Tibial artery (tissue), 4 donors: ENCODE data around the gene PCDHA8.
"Not testable (repeated sequence)": the region's sequence is repeated elsewhere in the genome, so short reads cannot be mapped to it uniquely, and the experiment has no call there.

Source experiments
- DNase-seq, 2 donors: peaks; one replicate each; pipeline ENCODE4 v3.0.0-alpha.2; 2019
- H3K27ac ChIP-seq, 2 donors: fragments of 200-600 bp; sonication (generic) in 1 of 2; 1 replicate in 1 of 2; 2 replicates in 1 of 2; pipeline ENCODE4 v1.5.1; 2018 to 2019; ENCODE audit warnings: mild to moderate bottlenecking in 1 of 2
- H3K27me3 ChIP-seq, 2 donors: fragments of 200-600 bp; sonication (generic) in 1 of 2; one replicate each; pipeline versions ENCODE4 v1.5.1 to v1.6.0; 2016 to 2019
- H3K36me3 ChIP-seq, 3 donors: fragments of 200-600 bp; sonication (generic) in 2 of 3; one replicate each; pipeline ENCODE4 v1.5.1; 2016 to 2019; ENCODE audit warnings: mild to moderate bottlenecking in 2 of 3
- H3K4me1 ChIP-seq, 4 donors: fragments of 200-600 bp; sonication (generic) in 2 of 4; 1 replicate in 3 of 4; 2 replicates in 1 of 4; pipeline ENCODE4 v1.5.1; 2016 to 2019
- H3K4me3 ChIP-seq, 2 donors: fragments of 200-600 bp; sonication (generic) in 1 of 2; 1 replicate in 1 of 2; 2 replicates in 1 of 2; pipeline ENCODE4 v1.5.1; 2018 to 2019; ENCODE audit warnings: mild to moderate bottlenecking in 2 of 2
- H3K9me3 ChIP-seq, 3 donors: fragments of 200-600 bp; sonication (generic) in 1 of 3; one replicate each; pipeline ENCODE4 v1.5.1; 2016 to 2019
- intact Hi-C: fragments of 100-400 bp; cut with DNase I; formaldehyde crosslinking; loops from one replicate; pipeline ENCODE4 v1.15.0; 2023; ENCODE audit warnings: low total_unique reads
- TF ChIP-seq, protein P1 (sequence below), 2 experiments: fragments of 200-600 bp in 1 of 2; fragments of 450-650 bp in 1 of 2; IDR thresholded peaks; one replicate each; pipeline ENCODE4 v1.5.1; 2017 to 2019; ENCODE audit warnings: antibody characterized with exemption in 2 of 2, mild to moderate bottlenecking in 1 of 2, moderate library complexity in 1 of 2

Gene PCDHA8, protein sequence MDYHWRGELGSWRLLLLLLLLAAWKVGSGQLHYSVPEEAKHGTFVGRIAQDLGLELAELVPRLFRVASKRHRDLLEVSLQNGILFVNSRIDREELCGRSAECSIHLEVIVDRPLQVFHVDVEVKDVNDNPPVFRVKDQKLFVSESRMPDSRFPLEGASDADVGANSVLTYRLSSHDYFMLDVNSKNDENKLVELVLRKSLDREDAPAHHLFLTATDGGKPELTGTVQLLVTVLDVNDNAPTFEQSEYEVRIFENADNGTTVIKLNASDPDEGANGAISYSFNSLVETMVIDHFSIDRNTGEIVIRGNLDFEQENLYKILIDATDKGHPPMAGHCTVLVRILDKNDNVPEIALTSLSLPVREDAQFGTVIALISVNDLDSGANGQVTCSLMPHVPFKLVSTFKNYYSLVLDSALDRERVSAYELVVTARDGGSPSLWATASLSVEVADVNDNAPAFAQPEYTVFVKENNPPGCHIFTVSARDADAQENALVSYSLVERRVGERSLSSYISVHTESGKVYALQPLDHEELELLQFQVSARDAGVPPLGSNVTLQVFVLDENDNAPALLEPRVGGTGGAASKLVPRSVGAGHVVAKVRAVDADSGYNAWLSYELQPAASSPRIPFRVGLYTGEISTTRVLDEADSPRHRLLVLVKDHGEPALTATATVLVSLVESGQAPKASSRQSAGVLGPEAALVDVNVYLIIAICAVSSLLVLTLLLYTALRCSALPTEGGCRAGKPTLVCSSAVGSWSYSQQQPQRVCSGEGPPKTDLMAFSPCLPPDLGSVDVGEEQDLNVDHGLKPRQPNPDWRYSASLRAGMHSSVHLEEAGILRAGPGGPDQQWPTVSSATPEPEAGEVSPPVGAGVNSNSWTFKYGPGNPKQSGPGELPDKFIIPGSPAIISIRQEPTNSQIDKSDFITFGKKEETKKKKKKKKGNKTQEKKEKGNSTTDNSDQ

DNA sequence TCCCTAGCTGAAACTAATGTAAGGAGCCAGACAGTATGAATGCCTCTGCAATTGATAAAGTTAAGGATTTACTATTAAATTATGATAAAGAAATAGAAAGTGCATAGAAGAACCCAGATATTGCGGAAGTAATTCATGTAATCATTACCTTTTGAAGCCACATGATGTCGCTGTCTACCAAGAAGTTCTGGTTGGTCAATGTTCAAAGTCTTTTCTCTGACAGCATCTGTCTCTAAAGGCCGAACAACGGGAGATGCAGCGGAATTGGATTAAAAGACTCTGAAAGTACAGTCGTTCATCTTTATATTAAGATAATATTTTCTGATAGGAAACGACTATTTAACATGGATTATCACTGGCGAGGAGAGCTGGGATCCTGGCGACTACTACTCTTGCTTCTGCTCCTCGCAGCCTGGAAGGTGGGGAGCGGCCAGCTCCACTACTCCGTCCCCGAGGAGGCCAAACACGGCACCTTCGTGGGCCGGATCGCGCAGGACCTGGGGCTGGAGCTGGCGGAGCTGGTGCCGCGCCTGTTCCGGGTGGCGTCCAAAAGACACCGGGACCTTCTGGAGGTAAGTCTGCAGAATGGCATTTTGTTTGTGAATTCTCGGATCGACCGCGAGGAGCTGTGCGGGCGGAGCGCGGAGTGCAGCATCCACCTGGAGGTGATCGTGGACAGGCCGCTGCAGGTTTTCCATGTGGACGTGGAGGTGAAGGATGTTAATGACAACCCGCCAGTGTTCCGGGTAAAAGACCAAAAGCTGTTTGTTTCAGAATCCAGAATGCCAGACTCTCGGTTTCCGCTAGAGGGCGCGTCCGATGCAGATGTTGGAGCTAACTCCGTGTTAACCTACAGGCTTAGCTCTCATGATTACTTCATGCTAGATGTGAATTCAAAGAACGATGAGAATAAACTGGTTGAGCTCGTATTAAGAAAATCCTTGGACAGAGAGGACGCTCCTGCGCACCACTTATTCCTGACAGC is at the start of gene PCDHA8:
PCDHA8 (plus strand) TSS at position 210 of the 985 bp plus-strand sequence; CDS start at position 345, 135 bp downstream.
- no peaks in the 10 kb centered on the region for H3K36me3 ChIP-seq
- no peak for DNase-seq
- intact Hi-C loops, result no loop called here
- peaks cover 0 to 4% of the 10 kb centered on the region in 2 donors for H3K27me3 ChIP-seq
- TF ChIP-seq, protein P1, sequence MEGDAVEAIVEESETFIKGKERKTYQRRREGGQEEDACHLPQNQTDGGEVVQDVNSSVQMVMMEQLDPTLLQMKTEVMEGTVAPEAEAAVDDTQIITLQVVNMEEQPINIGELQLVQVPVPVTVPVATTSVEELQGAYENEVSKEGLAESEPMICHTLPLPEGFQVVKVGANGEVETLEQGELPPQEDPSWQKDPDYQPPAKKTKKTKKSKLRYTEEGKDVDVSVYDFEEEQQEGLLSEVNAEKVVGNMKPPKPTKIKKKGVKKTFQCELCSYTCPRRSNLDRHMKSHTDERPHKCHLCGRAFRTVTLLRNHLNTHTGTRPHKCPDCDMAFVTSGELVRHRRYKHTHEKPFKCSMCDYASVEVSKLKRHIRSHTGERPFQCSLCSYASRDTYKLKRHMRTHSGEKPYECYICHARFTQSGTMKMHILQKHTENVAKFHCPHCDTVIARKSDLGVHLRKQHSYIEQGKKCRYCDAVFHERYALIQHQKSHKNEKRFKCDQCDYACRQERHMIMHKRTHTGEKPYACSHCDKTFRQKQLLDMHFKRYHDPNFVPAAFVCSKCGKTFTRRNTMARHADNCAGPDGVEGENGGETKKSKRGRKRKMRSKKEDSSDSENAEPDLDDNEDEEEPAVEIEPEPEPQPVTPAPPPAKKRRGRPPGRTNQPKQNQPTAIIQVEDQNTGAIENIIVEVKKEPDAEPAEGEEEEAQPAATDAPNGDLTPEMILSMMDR (IDR thresholded peaks at IDR 0.05), result no peak
- H3K9me3 ChIP-seq, result peaks cover 0 to 33% (median 32%) of the 10 kb centered on the region in 3 donors
- H3K27ac ChIP-seq, result no peak within 1 kb of the TSS
- H3K4me3 ChIP-seq, result no peak within 1 kb of the TSS
- H3K4me1 ChIP-seq, result no peaks in the 10 kb centered on the region

DNA sequence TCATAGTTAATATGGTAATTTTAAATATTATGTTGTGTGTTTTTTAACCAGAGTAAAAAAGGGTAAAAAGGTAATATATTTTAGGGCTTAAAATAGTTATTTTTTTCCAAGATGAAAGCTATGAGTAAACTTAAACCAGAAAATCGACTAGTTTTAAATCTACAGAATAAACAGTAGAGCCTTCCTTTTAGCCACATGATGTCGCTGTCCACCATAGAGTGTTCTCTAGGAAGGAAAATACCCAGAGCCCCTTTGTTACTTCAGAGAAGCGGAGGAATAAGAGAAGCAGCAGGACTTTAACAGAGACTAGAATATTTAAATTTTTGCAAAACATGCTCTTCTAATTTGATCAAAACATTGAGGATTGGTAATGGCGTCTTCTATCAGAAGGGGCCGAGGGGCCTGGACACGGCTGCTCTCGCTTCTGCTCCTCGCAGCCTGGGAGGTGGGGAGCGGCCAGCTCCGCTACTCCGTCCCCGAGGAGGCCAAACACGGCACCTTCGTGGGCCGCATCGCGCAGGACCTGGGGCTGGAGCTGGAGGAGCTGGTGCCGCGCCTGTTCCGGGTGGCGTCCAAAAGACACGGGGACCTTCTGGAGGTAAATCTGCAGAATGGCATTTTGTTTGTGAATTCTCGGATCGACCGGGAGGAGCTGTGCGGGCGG is 46.3 kb upstream of the PCDHA8 start, which contains the start of gene PCDHA2:
PCDHA2 (plus strand) TSS at position 258 of the 664 bp plus-strand sequence.
- Histone ChIP-seq H3K9me3 (peaks cover 0 to 56% (median 42%) of the 10 kb centered on the region in 3 donors), H3K27ac (no peak within 1 kb of the TSS), H3K27me3 (peaks cover 0 to 18% of the 10 kb centered on the region in 2 donors), H3K36me3 (no peaks in the 10 kb centered on the region), H3K4me3 (peak within 1 kb of the TSS in 1 of 2 donors; percentile 18), H3K4me1 (no peaks in the 10 kb centered on the region)
- intact Hi-C loops, result no loop called here
- DNase-seq, result no peak
- TF ChIP-seq, protein P1 (IDR thresholded peaks at IDR 0.05), result no peak

DNA sequence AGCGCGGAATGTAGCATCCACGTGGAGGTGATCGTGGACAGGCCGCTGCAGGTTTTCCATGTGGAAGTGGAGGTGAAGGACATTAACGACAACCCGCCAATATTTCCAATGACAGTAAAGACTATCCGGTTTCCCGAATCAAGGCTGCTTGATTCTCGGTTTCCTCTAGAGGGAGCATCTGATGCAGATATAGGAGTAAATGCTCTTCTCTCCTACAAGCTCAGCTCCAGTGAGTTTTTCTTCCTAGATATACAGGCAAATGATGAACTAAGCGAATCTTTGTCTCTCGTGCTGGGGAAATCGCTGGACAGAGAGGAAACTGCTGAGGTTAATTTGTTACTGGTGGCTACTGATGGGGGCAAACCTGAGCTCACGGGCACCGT is 45.7 kb upstream of the PCDHA8 start:
- Histone ChIP-seq H3K27ac (no peak overlapping the region), H3K4me1 (no peaks in the 10 kb centered on the region), H3K27me3 (peaks cover 0 to 18% of the 10 kb centered on the region in 2 donors), H3K9me3 (peaks cover 0 to 51% (median 42%) of the 10 kb centered on the region in 3 donors), H3K36me3 (no peaks in the 10 kb centered on the region), H3K4me3 (no peak overlapping the region)
- intact Hi-C loops, result no loop called here
- TF ChIP-seq, protein P1 (IDR thresholded peaks at IDR 0.05), result no peak
- no peak for DNase-seq

DNA sequence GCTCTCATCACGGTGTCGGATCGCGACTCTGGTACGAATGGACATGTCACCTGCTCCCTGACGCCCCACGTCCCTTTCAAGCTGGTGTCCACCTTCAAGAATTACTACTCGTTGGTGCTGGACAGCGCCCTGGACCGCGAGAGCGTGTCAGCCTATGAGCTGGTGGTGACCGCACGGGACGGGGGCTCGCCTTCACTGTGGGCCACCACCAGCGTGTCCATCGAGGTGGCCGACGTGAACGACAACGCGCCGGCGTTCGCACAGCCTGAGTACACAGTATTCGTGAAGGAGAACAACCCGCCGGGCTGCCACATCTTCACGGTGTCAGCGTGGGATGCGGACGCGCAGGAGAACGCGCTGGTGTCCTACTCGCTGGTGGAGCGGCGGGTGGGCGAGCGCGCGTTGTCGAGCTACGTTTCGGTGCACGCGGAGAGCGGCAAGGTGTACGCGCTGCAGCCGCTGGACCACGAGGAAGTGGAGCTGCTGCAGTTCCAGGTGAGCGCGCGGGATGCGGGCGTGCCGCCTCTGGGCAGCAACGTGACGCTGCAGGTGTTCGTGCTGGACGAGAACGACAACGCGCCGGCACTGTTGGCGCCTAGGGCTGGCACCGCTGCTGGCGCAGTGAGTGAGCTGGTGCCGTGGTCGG is 44.8 kb upstream of the PCDHA8 start:
- peak in 1 of 2 donors; percentile 59 for DNase-seq
- H3K9me3 ChIP-seq, result peaks cover 0 to 50% (median 42%) of the 10 kb centered on the region in 3 donors
- peaks cover 0 to 18% of the 10 kb centered on the region in 2 donors for H3K27me3 ChIP-seq
- H3K27ac ChIP-seq, H3K4me3 ChIP-seq, H3K4me1 ChIP-seq, H3K36me3 ChIP-seq, intact Hi-C loops: not testable (repeated sequence)

DNA sequence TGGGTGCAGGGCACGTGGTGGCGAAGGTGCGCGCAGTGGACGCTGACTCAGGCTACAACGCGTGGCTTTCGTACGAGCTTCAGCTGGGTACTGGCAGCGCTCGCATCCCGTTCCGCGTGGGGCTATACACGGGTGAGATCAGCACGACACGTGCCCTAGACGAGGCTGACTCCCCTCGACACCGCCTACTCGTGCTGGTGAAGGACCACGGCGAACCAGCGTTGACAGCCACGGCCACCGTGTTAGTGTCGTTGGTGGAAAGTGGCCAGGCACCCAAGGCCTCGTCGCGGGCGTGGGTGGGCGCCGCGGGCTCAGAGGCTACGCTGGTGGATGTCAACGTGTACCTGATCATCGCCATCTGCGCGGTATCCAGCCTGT is 44.3 kb upstream of the PCDHA8 start:
- Histone ChIP-seq H3K36me3 (peaks cover 0 to 4% (median 0%) of the 10 kb centered on the region in 3 donors), H3K27me3 (peaks cover 0 to 18% of the 10 kb centered on the region in 2 donors), H3K4me3 (no peak overlapping the region), H3K4me1 (no peaks in the 10 kb centered on the region), H3K27ac (no peak overlapping the region), H3K9me3 (peaks cover 0 to 54% (median 44%) of the 10 kb centered on the region in 3 donors)
- TF ChIP-seq, protein P1 (IDR thresholded peaks at IDR 0.05), result no peak
- intact Hi-C loops, result no loop called here
- DNase-seq, result peak in 1 of 2 donors; percentile 53
